NCI-H2227 treated with DMSO at 0.1 percent for 48 hours (cell line): ENCODE data around the gene HSF2BP.
"Not testable (repeated sequence)": the region's sequence is repeated elsewhere in the genome, so short reads cannot be mapped to it uniquely, and the experiment has no call there.

ENCODE experiments used
- DNase-seq: peaks from one replicate; lab custom pipeline; 2025; lab: John Stamatoyannopoulos, UW

Gene HSF2BP

DNA sequence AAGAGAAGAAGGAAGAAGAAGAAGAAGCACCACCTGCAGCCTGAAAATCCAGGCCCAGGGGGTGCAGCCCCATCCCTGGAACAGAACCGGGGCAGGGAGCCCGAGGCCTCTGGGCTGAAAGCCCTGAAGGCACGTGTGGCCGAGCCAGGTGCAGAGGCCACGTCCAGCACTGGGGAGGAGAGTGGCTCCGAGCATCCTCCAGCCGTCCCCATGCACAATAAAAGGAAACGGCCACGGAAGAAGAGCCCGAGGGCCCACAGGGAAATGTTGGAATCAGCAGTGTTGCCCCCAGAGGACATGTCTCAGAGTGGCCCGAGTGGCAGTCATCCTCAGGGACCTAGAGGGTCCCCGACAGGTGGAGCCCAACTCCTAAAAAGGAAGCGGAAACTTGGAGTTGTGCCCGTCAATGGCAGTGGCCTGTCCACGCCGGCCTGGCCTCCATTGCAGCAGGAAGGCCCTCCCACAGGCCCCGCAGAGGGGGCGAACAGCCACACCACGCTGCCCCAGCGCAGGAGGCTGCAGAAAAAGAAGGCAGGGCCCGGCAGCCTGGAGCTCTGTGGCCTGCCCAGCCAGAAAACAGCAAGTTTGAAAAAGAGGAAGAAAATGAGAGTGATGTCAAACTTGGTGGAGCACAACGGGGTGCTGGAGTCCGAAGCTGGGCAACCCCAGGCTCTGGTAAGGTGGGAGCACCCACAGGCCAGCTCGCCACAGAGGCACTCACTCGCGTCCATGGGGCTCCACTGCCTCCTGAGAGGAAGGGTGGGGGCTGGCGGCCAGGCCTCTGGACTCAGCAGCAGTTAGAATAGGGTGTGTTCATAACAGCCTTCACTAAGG, 28.5 kb upstream of the HSF2BP start:
- no peak for DNase-seq

DNA sequence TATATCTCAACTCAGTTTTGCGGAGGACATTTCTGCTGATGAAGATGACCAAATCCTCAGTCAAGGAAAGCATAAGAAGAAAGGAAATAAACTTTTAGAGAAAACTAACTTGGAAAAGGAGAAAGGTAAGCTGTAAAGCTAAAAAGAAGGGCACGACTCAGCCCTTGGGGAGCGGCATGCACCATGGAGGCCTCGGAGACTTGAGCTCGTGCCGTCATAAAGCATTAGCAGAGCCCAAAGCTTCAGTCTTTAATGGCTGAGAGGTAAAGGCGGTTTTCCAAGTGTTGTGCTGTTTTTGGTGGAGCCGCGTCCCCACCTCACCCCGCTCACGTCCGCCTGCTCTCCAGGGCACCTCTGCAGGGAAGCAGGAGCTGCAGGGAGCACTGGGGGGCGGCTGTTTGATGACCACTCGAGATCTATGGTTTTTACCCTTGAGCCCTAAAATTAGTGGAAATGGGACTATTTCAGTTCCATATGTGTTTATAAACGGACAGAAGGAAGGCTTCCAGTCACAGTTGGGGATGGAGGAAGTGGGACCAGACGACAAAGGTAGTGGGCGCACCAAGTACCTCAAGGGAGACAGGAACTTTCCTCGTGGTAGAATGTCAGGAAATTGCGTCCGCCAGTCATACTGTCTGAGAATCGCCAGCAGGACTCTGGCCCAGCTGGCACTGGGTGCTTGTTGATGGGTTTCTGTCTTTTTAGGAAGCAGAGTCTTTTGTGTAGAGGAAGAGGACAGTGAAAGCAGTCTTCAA, 27.7 kb upstream of the HSF2BP start:
- DNase-seq: no peak

DNA sequence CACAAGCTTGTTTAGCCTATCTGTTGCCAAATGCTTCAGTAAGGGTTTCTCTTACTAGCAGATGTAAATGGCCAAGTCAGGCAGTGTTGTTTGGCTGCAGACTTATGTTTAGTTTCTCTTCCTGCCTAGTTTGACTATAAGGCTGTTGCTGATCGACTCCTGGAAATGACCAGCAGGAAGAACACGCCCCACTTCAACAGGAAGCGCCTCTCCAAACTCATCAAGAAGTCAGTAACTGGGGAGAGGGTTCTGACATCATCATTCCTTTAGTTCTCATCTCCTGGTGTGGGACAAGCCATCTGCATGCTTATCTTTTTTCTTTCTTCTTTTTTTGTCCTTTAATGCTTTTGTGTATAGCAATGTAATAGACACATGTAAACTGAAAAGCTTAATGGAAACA, 25.1 kb upstream of the HSF2BP start:
- DNase-seq: no peak

DNA sequence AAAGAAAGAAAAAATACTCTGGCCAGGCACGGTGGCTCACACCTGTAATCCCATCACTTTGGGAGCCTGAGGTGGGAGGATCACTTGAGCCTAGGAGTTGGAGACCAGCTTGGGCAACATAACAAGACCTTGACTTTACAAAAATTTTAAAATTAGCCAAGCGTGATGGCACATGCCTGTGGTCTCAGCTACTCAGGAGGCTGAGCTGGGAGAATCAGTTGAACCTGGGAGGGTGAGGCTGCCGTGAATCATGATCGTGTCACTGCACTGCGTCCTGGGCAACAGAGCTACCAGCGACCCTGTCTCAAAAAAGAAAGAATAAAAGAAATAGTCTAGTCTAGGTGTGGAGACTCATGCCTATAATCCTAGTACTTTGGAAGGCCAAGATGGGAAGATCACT, 22.4 kb upstream of the HSF2BP start:
- no peak for DNase-seq

DNA sequence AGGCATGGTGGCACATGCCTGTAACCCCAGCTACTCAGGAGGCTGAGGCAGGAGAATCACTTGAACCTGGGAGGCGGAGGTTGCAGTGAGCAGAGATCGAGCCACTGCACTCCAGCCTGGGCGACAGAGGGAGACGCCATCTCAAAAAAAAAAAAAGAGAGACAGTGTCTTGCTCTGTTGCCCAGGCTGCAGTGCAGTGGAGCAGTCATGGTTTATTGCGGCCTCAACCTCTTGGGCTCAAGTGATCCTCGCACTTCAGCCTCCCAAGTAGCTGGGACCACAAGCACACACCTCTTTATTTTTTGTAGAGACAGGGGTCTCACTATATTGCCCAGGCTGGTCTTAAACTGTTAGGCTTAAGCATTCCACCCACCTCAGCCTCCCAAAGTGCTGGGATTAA, 21.1 kb upstream of the HSF2BP start:
- DNase-seq: not testable (repeated sequence)

DNA sequence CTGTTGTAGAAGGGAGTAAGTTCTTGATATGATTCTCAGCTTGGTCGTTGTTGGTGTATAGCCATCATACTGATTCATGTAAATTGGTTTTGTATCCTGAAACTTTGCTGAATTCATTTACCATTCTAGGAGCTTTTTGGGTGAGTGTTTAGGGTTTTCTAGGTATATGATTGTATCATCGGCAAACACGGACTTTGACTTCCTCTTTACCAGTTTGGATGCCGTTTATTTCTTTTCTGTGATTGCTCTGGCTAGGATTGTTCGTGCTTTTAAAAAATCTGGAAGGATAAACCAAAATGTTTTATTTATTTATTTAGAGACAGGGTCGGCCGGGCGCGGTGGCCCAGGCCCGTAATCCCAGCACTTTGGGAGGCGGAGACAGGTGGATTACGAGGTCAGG, 20.7 kb upstream of the HSF2BP start:
- no peak for DNase-seq

DNA sequence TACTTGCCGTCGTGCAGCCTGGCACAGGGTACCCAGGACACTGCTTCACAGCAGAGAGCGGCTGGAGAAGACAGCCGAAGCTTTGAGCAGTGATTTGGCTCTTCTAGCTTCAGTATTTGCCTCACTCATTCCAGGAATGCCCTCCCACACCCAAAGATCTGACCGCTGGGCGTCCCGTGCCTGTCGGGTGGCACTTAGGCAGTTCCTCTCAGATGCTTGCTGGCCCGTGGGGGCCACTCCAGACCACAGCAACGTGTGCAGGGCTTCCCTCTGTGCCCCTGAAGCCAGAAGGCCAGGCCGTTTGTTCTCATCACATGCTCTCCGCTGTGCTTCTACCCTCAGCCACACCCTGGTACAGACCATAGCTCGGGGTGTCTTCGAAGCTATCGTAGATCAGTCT, 17.1 kb upstream of the HSF2BP start:
- DNase-seq: no peak

DNA sequence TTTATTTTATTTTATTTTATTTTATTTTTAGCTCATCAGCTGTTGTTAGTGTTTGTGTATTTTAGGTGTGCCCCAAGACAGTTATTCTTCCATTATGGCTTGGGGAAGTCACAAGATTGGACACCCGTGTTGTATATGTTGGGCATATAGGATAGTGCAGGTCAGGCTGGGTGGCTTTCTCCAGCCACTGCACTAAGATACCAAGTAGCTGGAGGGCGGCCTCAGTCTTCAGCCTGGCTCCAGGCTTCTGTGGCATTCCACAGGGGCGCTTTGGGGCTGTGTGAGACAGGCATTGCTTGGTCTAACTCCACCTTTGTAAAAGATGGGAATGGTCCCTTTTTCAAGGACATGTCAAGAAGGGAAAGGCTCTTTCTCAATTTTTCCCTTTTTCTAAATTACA, 16.6 kb upstream of the HSF2BP start:
- no peak for DNase-seq

DNA sequence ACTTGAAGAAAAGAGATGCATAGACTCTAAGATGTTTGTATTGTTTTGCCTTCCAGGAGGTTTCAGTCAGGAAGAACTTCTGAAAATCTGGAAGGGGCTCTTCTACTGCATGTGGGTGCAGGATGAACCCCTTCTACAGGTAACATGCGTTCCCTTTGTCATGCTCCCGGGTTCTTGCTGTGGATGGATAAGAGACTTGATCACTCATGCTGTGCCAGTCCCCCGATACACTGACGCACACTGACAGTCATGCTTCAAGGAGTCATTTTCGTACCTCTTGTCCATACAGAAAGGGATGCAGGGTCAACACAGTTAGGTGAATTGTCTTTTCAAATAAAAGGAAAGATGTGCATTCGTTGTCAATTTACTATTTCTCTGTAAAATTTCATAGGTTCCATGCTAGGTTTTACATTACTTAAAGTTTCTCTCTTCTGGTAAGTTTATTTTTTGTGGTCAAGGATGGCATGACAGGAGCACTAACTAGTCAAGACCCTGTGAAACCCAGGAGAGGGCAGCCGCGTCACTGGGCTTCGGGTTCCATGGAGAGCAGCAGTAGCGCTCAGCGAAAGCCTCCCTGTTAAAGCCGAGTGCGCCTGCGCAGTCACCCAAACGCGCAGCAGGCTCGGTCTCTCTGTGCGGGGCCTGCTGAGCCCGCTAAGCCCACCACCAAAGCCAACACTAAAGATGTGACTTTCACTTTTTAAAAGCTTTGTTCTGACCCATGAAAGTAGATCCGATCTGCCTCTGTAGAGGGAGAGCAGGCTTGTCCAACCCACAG, 10.7 kb upstream of the HSF2BP start:
- no peak for DNase-seq

DNA sequence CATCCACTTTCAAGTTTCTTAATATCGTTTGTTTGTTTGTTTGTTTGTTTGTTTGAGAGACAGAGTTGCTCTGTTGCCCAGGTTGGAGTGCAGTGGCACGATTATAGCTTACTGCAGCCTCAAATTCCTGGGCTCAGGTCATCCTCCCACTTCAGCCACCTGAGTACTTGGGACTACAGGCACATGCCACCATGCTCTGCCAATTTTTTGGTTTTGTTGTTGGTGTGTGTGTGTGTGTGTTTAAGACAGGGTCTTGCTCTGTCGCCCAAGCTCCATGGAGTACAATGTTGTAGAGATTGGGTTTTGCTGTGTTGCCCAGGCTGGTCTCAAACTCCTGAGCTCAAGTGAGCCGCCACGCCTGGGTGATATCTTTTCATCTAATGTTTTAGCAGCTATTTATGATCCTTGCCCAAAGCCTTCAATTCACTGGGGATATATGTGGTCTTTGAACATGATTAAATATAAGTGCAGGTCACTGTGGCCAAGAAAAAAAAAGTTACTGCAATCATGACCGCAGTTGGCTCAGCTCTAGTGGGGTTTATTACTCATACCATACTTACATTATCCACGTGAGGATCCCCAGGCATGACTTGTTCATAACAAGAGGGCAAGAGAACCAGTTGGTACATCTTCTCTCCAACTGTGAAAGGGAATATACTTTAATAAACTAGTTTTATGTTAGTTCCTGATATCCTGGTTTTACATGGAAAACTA, 8.1 kb upstream of the HSF2BP start:
- no peak for DNase-seq

DNA sequence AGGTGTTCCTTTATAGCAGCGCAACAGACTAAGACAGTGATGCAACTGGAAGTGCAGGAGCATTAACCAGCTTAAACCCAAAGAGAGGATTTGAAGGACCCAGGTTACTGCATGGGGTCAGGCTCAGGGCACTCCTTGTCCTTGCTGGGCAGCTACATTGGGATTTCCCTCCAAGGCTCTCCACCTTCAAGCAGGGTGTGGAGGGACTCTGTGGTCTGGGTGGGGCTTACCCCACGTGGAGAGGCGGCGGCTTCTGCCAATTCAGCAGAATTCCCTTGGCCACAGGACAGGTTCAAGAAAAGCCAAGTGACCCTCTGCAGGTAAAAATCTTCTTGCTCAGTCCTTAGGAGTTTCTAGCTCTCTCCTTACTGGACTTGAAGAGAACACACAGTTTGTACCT, 6.6 kb upstream of the HSF2BP start:
- no peak for DNase-seq

DNA sequence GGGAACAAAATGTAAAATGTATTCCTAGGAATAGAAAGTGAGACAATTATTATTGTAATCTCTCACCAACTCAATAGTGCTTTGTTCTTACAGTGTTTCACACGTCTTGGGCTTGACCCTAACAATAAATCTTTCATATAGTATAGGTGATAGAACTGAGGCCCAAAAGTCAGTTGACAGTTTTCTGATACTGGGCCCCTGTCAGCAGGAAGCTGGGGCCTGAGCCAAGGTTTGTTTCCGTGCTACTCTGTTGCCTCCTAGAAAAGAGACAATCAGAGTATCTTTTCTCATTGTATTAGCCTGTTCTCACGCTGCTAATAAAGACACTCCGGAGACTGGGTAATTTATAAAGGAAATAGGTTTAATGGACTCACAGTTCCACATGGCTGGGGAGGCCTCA, 5.1 kb upstream of the HSF2BP start:
- no peak for DNase-seq

DNA sequence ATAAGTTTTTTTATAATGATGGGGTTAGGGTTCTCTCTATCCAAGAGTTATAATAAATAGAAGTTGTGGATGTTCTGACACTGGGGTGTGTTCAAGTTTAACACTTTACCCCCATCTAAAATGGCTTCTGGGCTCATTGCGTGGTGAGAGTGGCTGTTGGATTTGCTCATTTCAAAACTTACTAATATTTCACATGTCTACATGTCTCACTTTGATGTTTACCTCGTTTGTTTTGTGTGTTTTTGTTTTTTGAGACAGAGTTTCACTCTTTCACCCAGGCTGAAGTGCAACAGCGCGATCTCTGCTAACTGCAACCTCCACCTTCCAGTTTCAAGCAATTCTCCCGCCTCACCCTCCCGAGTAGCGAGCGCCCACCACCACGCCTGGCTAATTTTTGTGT, 3.7 kb upstream of the HSF2BP start:
- DNase-seq: no peak

DNA sequence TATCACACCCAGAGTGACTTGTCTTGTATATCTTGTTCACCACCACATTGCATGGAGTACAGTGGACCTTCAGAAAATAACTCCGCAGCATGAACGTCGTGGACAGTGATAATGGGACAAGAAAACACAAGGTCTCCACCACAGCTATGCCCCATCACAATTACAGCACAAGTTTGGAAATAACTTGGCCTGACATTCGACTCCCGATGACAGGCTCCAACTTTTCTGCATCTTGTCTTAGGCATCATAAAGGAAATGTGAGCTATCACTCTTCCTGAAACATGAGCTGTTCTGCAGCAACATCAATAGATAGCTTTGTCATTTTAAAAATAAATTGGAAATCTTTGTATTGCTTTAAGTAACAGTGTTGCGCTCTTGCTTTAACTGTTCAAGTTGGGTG, 3.0 kb upstream of the HSF2BP start:
- no peak for DNase-seq

DNA sequence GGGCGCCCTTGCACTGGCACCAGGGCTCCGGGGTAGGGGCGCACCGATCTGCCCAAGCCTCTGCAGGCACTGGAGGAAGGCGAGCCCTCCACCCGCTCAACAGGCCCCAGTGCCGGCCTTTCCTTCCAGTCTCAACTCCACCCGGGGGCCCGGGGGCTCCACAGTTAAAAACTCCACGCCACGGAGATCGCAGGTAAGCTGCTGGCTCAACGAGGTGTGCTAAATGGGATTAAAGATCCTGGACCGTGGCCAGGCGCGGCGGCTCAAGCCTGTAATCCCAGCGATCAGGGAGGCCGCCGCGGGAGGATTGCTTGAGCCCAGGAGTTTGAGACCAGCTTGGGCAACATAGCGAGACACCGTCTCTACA, 536 bp downstream of the HSF2BP start:
- DNase-seq: no peak

DNA sequence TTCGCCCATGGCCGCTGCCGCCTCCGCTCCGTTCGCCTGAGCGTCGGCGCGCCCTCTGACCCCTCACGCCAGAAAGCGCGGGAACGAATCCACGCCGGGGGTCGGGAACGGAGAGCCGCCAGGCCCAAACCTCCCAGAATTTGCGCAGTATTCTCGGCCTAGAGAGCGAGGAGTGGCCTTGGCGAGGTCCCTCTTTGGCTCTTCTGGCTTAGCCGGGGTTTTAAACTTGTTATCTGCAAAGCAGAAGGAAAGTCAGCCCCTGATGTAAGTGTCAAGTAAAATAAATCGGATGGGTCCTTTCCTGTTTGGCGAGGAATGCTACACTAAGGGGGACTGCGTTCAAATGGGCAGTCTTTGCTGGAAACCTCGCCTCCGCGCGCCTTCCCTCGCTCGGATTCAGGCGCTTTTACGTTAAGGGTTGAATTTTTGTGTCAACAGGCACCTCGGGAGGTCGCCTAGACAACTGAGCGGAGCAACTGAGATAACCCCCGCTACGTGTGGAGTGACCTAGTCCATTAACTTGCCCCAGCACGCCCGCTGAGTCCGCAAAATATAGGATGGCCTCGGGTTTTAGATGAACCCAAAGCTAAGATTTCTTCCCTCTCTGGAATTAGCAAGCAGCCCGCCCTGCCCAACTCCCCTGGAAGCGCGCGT, 1.1 kb downstream of the HSF2BP start:
- DNase-seq: no peak

DNA sequence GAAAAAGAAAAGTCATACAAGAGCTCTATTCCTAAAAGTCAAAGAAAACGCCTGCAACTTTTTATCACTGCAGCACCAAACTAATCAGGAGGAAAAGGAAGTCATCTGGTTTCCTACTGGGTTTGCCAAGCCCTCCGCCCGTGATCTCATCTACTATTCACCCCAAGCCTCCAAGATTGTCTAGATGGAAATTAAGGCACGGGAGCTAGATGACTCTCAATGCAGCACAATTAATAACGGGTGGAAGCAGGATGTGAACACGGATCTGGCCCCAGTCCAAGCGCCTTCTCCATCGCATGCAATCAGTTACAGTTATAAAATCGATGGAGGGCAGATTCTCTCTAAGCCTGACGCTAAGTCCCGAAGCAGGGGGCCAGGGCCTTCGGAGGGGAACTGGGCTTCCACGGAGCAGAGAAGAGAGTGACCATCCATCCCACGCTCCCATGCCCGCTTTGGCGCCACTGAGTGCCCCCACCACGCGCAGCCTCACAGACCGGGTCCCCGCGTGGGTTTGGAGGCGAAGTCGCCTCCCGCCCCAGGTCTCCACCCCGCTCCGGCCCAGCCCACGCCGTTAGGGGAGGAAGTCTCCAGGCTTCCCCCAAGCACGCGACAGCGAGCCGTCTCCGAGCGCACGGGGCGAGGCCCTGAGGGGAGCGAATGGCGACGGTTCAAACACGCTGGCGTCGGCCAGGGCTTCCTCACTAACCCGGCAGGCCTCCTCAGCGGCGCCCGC, 1.8 kb downstream of the HSF2BP start:
- DNase-seq: no peak

DNA sequence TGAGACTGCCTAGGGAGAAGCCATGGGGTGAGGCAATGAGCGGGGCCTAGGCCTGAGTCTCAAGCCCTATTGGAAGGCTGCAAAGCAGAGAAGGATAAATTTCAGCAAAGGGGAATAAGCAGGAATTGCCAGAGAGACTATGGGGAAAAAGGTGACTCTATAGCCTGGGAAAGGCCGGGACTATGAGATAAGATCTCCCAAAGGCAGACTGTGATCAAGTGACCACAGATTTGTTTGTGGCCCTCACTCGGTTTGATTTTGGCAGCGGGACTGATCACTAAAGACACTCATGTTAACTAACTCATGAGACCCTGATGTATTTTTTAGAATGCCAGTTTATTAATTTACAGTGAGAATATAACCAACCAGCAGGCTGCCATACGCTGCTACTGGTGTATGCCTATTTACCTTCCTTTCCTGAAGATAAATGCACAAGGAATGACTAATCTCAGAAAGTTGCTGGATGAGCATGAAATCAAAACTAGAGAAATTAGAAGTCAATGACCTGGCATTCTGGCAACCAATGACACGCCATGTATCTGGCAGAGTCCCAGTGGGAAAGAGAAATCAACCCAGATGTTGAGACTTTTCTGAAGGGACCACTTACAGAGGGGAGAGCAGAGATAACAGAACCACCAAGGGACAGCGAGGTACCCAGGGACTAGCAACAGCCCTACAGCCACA, 4.3 kb downstream of the HSF2BP start:
- DNase-seq: no peak

DNA sequence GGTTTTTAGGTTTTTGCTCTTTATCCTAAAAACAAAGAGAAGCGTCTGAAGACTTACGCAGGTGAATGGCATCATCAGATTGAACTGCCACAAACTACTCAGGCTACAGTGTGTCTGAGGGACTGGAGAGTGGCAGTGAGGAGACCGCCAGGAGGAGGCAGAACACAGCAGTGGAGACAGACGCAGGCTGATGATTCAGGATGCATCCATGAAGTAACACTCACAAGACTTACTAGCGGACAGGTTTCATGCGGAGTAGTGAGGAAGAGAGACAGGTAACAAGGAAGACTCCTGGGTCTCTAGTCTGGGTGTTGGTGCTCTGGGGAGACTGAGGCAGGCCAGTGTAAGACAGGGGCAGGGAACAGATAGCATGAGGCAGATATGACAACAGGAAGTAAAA, 5.7 kb downstream of the HSF2BP start:
- DNase-seq: no peak

DNA sequence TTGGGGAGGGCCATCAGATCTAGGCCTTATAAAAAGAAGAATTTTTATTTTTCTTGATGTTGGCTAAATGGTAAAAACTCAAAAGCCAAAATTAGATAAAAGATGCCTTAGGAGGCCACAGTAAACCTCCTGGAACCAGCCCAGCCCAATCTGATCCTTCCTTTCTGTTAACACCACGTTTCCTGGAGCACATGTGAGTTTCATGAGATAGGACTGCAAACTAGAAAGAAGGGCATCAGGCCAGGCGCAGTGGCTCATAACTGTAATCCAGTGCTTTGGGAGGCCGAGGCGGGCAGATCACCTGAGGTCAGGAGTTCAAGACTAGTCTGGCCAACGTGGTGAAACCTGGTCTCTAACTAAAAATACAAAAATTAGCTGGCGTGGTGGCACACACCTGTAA, 6.7 kb downstream of the HSF2BP start:
- no peak for DNase-seq
